HepG2 (cell line): ENCODE data around the gene RBM3. TPM values are rescaled to one million over a fixed set of nuclear protein-coding genes. Genes with fewer than 3 reads are reported as not detected.

Experiments used
- EP300 ChIP-seq, 3 experiments: sonication (generic) in 1 of 3; formaldehyde crosslinking in 1 of 3; IDR thresholded peaks; 2 replicates each; pipeline versions ENCODE4 v1.5.1 to v1.6.1; 2011 to 2020; ENCODE audit warnings: low read depth in 2 of 3, low read length in 2 of 3, borderline replicate concordance in 1 of 3, improper control_type of control experiment in 1 of 3, mild to moderate bottlenecking in 1 of 3, missing genetic modification reagents in 1 of 3, moderate library complexity in 1 of 3
- PAX8 ChIP-seq: sonication (generic); formaldehyde crosslinking; IDR thresholded peaks from 2 replicates; pipeline ENCODE4 v1.8.0; 2022; ENCODE audit warnings: mild to moderate bottlenecking, missing genetic modification reagents, borderline replicate concordance
- RELA ChIP-seq: sonication (generic); formaldehyde crosslinking; IDR thresholded peaks from 2 replicates; pipeline ENCODE4 v1.4.0; 2020; ENCODE audit warnings: missing genetic modification reagents
- SALL1 ChIP-seq: sonication (generic); formaldehyde crosslinking; IDR thresholded peaks from 2 replicates; pipeline ENCODE4 v1.8.0; 2022; ENCODE audit warnings: mild to moderate bottlenecking, missing genetic modification reagents
- SRSF4 ChIP-seq: fragments of 200-400 bp; formaldehyde crosslinking; IDR thresholded peaks from one replicate; pipeline ENCODE4 v1.6.1; 2018; ENCODE audit warnings: mild to moderate bottlenecking, low read depth, low read length, moderate library complexity; ENCODE audit not compliant: poor library complexity, severe bottlenecking
- TBP ChIP-seq: sonication (generic); formaldehyde crosslinking; IDR thresholded peaks from 2 replicates; pipeline ENCODE4 v1.5.0; 2020; ENCODE audit warnings: missing genetic modification reagents
- TRIM24 ChIP-seq: sonication (generic); formaldehyde crosslinking; IDR thresholded peaks from 2 replicates; pipeline ENCODE4 v1.8.0; 2022; ENCODE audit warnings: mild to moderate bottlenecking, missing genetic modification reagents
- ZFP82 ChIP-seq: sonication (generic); formaldehyde crosslinking; IDR thresholded peaks from 2 replicates; pipeline ENCODE4 v1.5.1; 2020; ENCODE audit warnings: mild to moderate bottlenecking, missing genetic modification reagents, borderline replicate concordance
- ZNF709 ChIP-seq: sonication (generic); formaldehyde crosslinking; IDR thresholded peaks from 2 replicates; pipeline ENCODE4 v1.5.0; 2020; ENCODE audit warnings: mild to moderate bottlenecking, missing genetic modification reagents
- ZNF737 ChIP-seq: sonication (generic); formaldehyde crosslinking; IDR thresholded peaks from 2 replicates; pipeline ENCODE4 v1.5.0; 2020; ENCODE audit warnings: missing genetic modification reagents, mild to moderate bottlenecking, borderline replicate concordance
- polyA plus RNA-seq, 8 experiments: library from polyadenylated mRNA; depleted of rRNA in 3 of 8; stranded (reverse) in 7 of 8; unstranded in 1 of 8; fragments of >200 nt; fragmentation: Illumina TruSeq in 4 of 8; extraction: Trizol in 4 of 8; gene quantifications; 2 replicates each; pipeline versions ENCODE4 v1.2.1 to v1.2.3, GENCODE V29; 2011 to 2016; ENCODE audit warnings: low read depth in 4 of 8, missing spikeins in 1 of 8, mixed read lengths in 1 of 8; ENCODE audit not compliant: insufficient read depth in 1 of 8
- total RNA-seq, 5 experiments: library from RNA; depleted of rRNA; stranded (reverse); fragments of >200 nt; fragmentation: Illumina TruSeq; extraction: Trizol; gene quantifications; 2 replicates each; pipeline ENCODE4 v1.2.3, GENCODE V29; 2016; ENCODE audit warnings: low read depth in 1 of 5
- TF ChIP-seq, protein P1 (sequence below): sonication (generic); formaldehyde crosslinking; IDR thresholded peaks from 2 replicates; pipeline ENCODE4 v1.5.0; 2020; ENCODE audit warnings: missing genetic modification reagents
- TF ChIP-seq, protein P2 (sequence below): IDR thresholded peaks from 2 replicates; pipeline ENCODE4 v1.6.1; 2012; ENCODE audit warnings: low read length, improper control_type of control experiment
- TF ChIP-seq, protein P3 (sequence below): sonication (generic); formaldehyde crosslinking; IDR thresholded peaks from 2 replicates; pipeline ENCODE4 v1.4.0; 2020; ENCODE audit warnings: mild to moderate bottlenecking, missing genetic modification reagents
- TF ChIP-seq, protein P4 (sequence below): sonication (generic); formaldehyde crosslinking; IDR thresholded peaks from 2 replicates; pipeline ENCODE4 v1.4.0; 2020; ENCODE audit warnings: missing genetic modification reagents, mild to moderate bottlenecking, borderline replicate concordance

RBM3 gene
- total and polyA plus RNA-seq, 2 of the 13 experiments (the other 11 are each of a cell fraction or from before 2014, with no cell fraction given), result 123 to 182 TPM

DNA sequence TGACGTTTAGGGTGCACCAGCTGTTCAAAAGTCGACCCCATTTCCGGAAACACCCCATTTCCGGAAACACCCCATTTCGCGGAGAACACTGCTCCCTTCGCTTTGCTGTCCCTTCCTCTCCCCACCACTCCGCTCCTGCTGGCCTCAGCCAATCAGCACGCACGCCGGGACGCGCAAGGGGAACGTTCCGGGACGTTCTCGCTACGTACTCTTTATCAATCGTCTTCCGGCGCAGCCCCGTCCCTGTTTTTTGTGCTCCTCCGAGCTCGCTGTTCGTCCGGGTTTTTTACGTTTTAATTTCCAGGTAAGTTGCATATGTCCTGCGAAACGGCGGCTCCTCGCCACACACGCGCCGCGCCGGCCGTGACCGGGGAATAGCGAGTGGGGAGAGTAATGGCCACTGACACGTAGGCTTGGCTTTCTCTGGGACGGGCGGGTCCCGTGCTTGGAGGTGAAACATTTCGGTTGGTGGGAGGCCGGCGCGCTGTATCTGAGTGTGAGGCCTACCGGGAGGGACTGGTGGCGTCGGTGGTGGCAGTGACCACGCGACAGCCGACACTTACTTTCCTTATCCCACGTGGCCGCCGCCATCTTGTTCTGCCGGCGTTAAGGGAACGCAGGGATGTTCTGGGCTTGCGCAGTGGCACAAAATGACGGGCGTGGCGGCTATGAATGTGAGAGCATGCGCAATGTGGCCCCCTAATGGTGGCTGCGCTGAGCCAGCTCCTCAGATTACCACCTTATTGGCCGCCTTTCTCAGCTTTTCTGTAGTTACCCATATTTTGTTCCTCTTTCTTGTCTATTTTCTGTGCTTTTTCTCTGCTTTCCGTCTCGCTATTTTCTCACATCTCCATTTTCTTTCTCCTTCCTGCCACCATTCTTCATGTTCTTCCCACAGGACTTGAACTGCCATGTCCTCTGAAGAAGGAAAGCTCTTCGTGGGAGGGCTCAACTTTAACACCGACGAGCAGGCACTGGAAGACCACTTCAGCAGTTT lies at the start of gene RBM3 (continued):
- TF ChIP-seq EP300 (IDR thresholded peaks at IDR 0.05; ENCODE audit: low read depth in 2 of 2, low read length in 2 of 2) (0 out of 4 replicates have a peak, but pooled peaks of 1 of the 2 experiments have one; percentile 6), EP300 (CRISPR knock-in tag; IDR thresholded peaks at IDR 0.05; ENCODE audit: borderline replicate concordance) (no peak), SALL1 (CRISPR knock-in tag) (peak; percentile 57; the same call in 1 of the 2 replicates), SRSF4 (no peak), ZFP82 (no peak), ZNF709 (CRISPR knock-in tag) (0 out of 2 replicates have a peak, but pooled peaks have one; percentile 42), TRIM24 (CRISPR knock-in tag) (no peak), RELA (CRISPR knock-in tag) (no peak), TBP (CRISPR knock-in tag) (no peak), PAX8 (no peak), ZNF737 (no peak)
- TF ChIP-seq, protein P1, sequence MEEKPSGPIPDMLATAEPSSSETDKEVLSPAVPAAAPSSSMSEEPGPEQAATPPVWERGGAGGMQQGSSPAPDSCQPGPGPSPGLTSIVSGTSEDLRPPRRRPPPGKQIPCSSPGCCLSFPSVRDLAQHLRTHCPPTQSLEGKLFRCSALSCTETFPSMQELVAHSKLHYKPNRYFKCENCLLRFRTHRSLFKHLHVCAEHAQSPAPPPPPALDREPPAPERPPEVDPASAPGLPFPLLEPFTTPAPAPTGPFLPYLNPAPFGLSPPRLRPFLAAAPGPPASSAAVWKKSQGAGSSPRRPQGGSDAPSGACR (CRISPR knock-in tag), result peak; percentile 66; the same call in 1 of the 2 replicates
- TF ChIP-seq, protein P2, sequence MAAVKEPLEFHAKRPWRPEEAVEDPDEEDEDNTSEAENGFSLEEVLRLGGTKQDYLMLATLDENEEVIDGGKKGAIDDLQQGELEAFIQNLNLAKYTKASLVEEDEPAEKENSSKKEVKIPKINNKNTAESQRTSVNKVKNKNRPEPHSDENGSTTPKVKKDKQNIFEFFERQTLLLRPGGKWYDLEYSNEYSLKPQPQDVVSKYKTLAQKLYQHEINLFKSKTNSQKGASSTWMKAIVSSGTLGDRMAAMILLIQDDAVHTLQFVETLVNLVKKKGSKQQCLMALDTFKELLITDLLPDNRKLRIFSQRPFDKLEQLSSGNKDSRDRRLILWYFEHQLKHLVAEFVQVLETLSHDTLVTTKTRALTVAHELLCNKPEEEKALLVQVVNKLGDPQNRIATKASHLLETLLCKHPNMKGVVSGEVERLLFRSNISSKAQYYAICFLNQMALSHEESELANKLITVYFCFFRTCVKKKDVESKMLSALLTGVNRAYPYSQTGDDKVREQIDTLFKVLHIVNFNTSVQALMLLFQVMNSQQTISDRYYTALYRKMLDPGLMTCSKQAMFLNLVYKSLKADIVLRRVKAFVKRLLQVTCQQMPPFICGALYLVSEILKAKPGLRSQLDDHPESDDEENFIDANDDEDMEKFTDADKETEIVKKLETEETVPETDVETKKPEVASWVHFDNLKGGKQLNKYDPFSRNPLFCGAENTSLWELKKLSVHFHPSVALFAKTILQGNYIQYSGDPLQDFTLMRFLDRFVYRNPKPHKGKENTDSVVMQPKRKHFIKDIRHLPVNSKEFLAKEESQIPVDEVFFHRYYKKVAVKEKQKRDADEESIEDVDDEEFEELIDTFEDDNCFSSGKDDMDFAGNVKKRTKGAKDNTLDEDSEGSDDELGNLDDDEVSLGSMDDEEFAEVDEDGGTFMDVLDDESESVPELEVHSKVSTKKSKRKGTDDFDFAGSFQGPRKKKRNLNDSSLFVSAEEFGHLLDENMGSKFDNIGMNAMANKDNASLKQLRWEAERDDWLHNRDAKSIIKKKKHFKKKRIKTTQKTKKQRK, result no peak
- TF ChIP-seq, protein P3, sequence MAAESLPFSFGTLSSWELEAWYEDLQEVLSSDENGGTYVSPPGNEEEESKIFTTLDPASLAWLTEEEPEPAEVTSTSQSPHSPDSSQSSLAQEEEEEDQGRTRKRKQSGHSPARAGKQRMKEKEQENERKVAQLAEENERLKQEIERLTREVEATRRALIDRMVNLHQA (CRISPR knock-in tag), result no peak
- TF ChIP-seq, protein P4, sequence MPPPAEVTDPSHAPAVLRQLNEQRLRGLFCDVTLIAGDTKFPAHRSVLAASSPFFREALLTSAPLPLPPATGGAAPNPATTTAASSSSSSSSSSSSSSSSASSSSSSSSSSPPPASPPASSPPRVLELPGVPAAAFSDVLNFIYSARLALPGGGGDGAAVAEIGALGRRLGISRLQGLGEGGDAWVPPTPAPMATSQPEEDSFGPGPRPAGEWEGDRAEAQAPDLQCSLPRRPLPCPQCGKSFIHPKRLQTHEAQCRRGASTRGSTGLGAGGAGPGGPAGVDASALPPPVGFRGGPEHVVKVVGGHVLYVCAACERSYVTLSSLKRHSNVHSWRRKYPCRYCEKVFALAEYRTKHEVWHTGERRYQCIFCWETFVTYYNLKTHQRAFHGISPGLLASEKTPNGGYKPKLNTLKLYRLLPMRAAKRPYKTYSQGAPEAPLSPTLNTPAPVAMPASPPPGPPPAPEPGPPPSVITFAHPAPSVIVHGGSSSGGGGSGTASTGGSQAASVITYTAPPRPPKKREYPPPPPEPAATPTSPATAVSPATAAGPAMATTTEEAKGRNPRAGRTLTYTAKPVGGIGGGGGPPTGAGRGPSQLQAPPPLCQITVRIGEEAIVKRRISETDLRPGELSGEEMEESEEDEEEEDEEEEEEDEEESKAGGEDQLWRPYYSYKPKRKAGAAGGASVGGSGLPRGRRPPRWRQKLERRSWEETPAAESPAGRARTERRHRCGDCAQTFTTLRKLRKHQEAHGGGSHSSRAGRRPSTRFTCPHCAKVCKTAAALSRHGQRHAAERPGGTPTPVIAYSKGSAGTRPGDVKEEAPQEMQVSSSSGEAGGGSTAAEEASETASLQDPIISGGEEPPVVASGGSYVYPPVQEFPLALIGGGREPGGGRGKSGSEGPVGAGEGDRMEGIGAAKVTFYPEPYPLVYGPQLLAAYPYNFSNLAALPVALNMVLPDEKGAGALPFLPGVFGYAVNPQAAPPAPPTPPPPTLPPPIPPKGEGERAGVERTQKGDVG (CRISPR knock-in tag), result no peak
